Stimulated activated CD4-positive, alpha-beta T cell treated with anti-CD3 and anti-CD28 coated beads, Interleukin-15, amount 100 ng/mL, for 1 hour (primary cell): ENCODE results near the gene EML4.

Experiments
- DNase-seq, 2 donors: peaks; one replicate each; pipeline ENCODE4 v3.0.0-alpha.2; 2020; ENCODE audit warnings: low read depth in 1 of 2, low spot score in 1 of 2

EML4 gene

GRCh38 chr2:42298996-42299754 is 130.0 kb downstream of the EML4 start:
- DNase-seq, result no peak

GRCh38 chr2:42300527-42300926 is 131.4 kb downstream of the EML4 start:
- DNase-seq, result no peak

- DNase-seq, result no peak
Measured at GRCh38 chr2:42303252-42303651, 134.1 kb downstream of the EML4 start.

GRCh38 chr2:42304059-42304713 is 135.0 kb downstream of the EML4 start:
- no peak for DNase-seq

- DNase-seq, result no peak
Measured at GRCh38 chr2:42307180-42307579, 138.0 kb downstream of the EML4 start.

GRCh38 chr2:42309366-42309765 is 140.2 kb downstream of the EML4 start:
- no peak for DNase-seq

GRCh38 chr2:42310007-42310515 is 140.9 kb downstream of the EML4 start:
- DNase-seq, result no peak

- no peak for DNase-seq
Measured at GRCh38 chr2:42312106-42312505, 143.0 kb downstream of the EML4 start.

GRCh38 chr2:42314892-42315468 is 145.8 kb downstream of the EML4 start:
- no peak for DNase-seq

- no peak for DNase-seq
Measured at GRCh38 chr2:42315844-42316470, 146.8 kb downstream of the EML4 start.

- no peak for DNase-seq
Measured at GRCh38 chr2:42316910-42317309, 147.8 kb downstream of the EML4 start.

- no peak for DNase-seq
Measured at GRCh38 chr2:42317486-42317885, 148.3 kb downstream of the EML4 start.

- DNase-seq, result no peak
Measured at GRCh38 chr2:42317945-42318344, 148.8 kb downstream of the EML4 start.

GRCh38 chr2:42319265-42319664 is 150.1 kb downstream of the EML4 start:
- DNase-seq, result no peak

GRCh38 chr2:42321452-42322064 is 152.4 kb downstream of the EML4 start:
- DNase-seq, result no peak

- DNase-seq, result no peak
Measured at GRCh38 chr2:42324244-42324643, 155.1 kb downstream of the EML4 start.

- no peak for DNase-seq
Measured at GRCh38 chr2:42324949-42325348, 155.8 kb downstream of the EML4 start.

GRCh38 chr2:42325609-42326008 is 156.5 kb downstream of the EML4 start:
- DNase-seq, result no peak

- DNase-seq, result no peak
Measured at GRCh38 chr2:42327125-42327524, 158.0 kb downstream of the EML4 start.

- no peak for DNase-seq
Measured at GRCh38 chr2:42328148-42328833, 159.1 kb downstream of the EML4 start.

- DNase-seq, result no peak
Measured at GRCh38 chr2:42328923-42329322, 159.8 kb downstream of the EML4 start.
